Suprapubic skin (tissue), 4 donors: ENCODE measurements around the gene FAM83F.

Experiments used
- CTCF ChIP-seq, 2 donors: fragments of 200-600 bp in 1 of 2; fragments of 450-650 bp in 1 of 2; sonication (generic) in 1 of 2; IDR thresholded peaks; one replicate each; pipeline ENCODE4 v1.5.1; 2016 to 2019; ENCODE audit warnings: antibody characterized with exemption in 2 of 2, mild to moderate bottlenecking in 1 of 2, moderate library complexity in 1 of 2
- EP300 ChIP-seq: sonication (generic); formaldehyde crosslinking; IDR thresholded peaks from one replicate; pipeline ENCODE4 v1.6.1; 2017; ENCODE audit warnings: antibody characterized with exemption
- POLR2A ChIP-seq, 2 donors: fragments of 450-650 bp; IDR thresholded peaks; one replicate each; pipeline ENCODE4 v1.6.1; 2017; ENCODE audit warnings: antibody characterized with exemption in 2 of 2, mild to moderate bottlenecking in 2 of 2, moderate library complexity in 2 of 2
- POLR2AphosphoS5 ChIP-seq, 3 donors: sonication (generic); formaldehyde crosslinking; IDR thresholded peaks; one replicate each; pipeline ENCODE4 v1.6.1; 2017; ENCODE audit warnings: antibody characterized with exemption in 3 of 3

- TF ChIP-seq EP300 (no peak), POLR2AphosphoS5 (IDR thresholded peaks at IDR 0.05) (no peak), CTCF (IDR thresholded peaks at IDR 0.05) (no peak), POLR2A (IDR thresholded peaks at IDR 0.05) (no peak)
These were observed 15.3 kb upstream of the FAM83F start for GRCh38 chr22:39979458-39979857.
